Subcutaneous adipose tissue (tissue), 4 donors: ENCODE results near the gene ZBTB5. TPM values are rescaled to one million over a fixed set of nuclear protein-coding genes. Genes with fewer than 3 reads are reported as not detected.

Experiments
- CTCF ChIP-seq: fragments of 450-650 bp; IDR thresholded peaks from one replicate; pipeline ENCODE4 v1.5.1; 2016; ENCODE audit warnings: low read depth, mild to moderate bottlenecking, control low read depth, antibody characterized with exemption, moderate library complexity
- total RNA-seq, 4 donors: library from RNA; depleted of rRNA; stranded (reverse); fragments of >200 nt; gene quantifications; one replicate each; pipeline ENCODE4 v1.1.0, GENCODE V29; 2016

The ZBTB5 gene
- total RNA-seq, 4 donors from 2014 or later = 6.0 to 9.0 (median 7.7) TPM

GRCh38 chr9:37480759-37481158, 15.5 kb upstream of the ZBTB5 start:
- no peak for TF ChIP-seq CTCF

GRCh38 chr9:37476930-37477329, 11.7 kb upstream of the ZBTB5 start:
- TF ChIP-seq CTCF = no peak

- no peak for TF ChIP-seq CTCF
These were observed 9.2 kb upstream of the ZBTB5 start for GRCh38 chr9:37474438-37474837.

- no peak for TF ChIP-seq CTCF
These were observed 6.9 kb upstream of the ZBTB5 start for GRCh38 chr9:37471942-37472684.

GRCh38 chr9:37468620-37469019, 3.4 kb upstream of the ZBTB5 start:
- TF ChIP-seq CTCF = no peak

- no peak for TF ChIP-seq CTCF
These were observed 923 bp upstream of the ZBTB5 start for GRCh38 chr9:37466037-37466709.

- TF ChIP-seq CTCF = no peak
These were observed 613 bp downstream of the ZBTB5 start for GRCh38 chr9:37464426-37465248.
